Skeletal muscle tissue (tissue), 4 donors: ENCODE results near the gene GET4. TPM values are rescaled to one million over a fixed set of nuclear protein-coding genes. Genes with fewer than 3 reads are reported as not detected.
"Not testable (repeated sequence)": the region's sequence is repeated elsewhere in the genome, so short reads cannot be mapped to it uniquely, and the experiment has no call there.

Experiments used
- H3K27ac ChIP-seq: one replicate; pipeline ENCODE4 v1.7.0; 2013; ENCODE audit warnings: mild to moderate bottlenecking, low read depth, low read length, inconsistent platforms
- H3K27me3 ChIP-seq, 3 donors: one replicate each; pipeline ENCODE4 v1.7.0; 2013; ENCODE audit warnings: low read length in 3 of 3; ENCODE audit not compliant: control insufficient read depth in 3 of 3, insufficient read depth in 3 of 3
- H3K36me3 ChIP-seq, 3 donors: one replicate each; pipeline ENCODE4 v1.7.0; 2013; ENCODE audit warnings: low read length in 3 of 3; ENCODE audit not compliant: control insufficient read depth in 3 of 3, insufficient read depth in 3 of 3
- H3K4me1 ChIP-seq, 3 donors: one replicate each; pipeline ENCODE4 v1.7.0; 2013; ENCODE audit warnings: low read length in 3 of 3, mild to moderate bottlenecking in 3 of 3; ENCODE audit not compliant: control insufficient read depth in 3 of 3, insufficient read depth in 3 of 3
- H3K4me3 ChIP-seq, 3 donors: one replicate each; pipeline ENCODE4 v1.7.0; 2013; ENCODE audit warnings: low read length in 3 of 3
- H3K9ac ChIP-seq, 3 donors: one replicate each; pipeline ENCODE4 v1.7.0; 2013; ENCODE audit warnings: low read length in 3 of 3, mild to moderate bottlenecking in 3 of 3, moderate library complexity in 2 of 3, low read depth in 1 of 3
- H3K9me3 ChIP-seq, 3 donors: one replicate each; pipeline ENCODE4 v1.7.0; 2013; ENCODE audit warnings: low read length in 3 of 3; ENCODE audit not compliant: control insufficient read depth in 3 of 3
- total RNA-seq: library from RNA; depleted of rRNA; stranded (reverse); fragments of >200 nt; gene quantifications from one replicate; pipeline ENCODE4 v1.2.3, GENCODE V29; 2014
- donor health status: Osteomylitis.

The GET4 gene
- total RNA-seq, 1 donor from 2014 or later: 25.1 TPM

DNA sequence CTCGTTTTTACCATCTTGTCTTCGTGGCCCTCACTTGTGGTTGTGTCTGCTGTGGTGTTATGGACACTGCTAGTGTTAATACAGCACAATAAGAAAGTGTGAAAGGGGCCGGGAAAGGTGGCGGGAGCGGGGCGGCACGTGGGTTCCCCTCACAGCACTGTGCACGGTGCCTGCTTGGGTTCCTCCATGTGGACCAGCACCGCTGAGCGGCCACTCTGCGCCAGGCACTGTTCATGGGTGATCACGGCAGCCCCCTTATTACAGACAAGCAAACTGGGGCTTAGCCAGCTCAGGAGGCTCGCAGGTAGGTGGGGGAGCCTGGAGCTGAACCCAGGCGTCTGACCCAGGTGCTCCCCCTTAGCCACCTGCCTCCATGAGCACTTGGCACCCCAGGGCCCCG lies 31.8 kb upstream of the GET4 start:
- H3K36me3 ChIP-seq: peaks cover 47 to 52% (median 47%) of the 10 kb centered on the region in 3 donors
- H3K4me3 ChIP-seq: no peak overlapping the region
- no peak overlapping the region for H3K27ac ChIP-seq
- no peak overlapping the region for H3K9ac ChIP-seq
- no peaks in the 10 kb centered on the region for H3K27me3 ChIP-seq
- peaks cover 0 to 7% (median 6%) of the 10 kb centered on the region in 3 donors for H3K4me1 ChIP-seq
- H3K9me3 ChIP-seq: no peaks in the 10 kb centered on the region

DNA sequence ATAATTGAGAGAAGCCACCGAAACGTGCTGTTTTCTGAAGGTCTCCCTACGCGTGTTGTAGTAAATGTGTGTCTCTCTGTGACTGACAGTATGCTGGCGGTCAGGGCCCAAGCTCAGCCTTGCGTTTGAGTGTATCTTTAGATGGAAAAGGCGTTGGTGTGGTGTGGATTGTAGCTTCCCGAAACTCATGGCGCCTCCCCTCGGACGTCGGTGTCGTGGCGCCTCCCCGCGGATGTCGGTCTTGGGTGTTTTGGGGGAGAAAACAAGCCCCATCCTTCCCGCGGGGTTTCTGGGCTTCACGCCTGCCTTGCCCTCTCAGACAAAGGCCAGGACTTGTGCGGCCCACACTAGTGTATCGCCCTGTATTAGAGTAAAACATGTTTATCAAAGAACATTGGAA lies 31.3 kb upstream of the GET4 start:
- Histone ChIP-seq H3K4me1 (peaks cover 0 to 7% (median 6%) of the 10 kb centered on the region in 3 donors), H3K4me3 (no peak overlapping the region), H3K27ac (no peak overlapping the region), H3K27me3 (no peaks in the 10 kb centered on the region), H3K36me3 (peaks cover 47 to 54% (median 50%) of the 10 kb centered on the region in 3 donors), H3K9ac (no peak overlapping the region), H3K9me3 (no peaks in the 10 kb centered on the region)

DNA sequence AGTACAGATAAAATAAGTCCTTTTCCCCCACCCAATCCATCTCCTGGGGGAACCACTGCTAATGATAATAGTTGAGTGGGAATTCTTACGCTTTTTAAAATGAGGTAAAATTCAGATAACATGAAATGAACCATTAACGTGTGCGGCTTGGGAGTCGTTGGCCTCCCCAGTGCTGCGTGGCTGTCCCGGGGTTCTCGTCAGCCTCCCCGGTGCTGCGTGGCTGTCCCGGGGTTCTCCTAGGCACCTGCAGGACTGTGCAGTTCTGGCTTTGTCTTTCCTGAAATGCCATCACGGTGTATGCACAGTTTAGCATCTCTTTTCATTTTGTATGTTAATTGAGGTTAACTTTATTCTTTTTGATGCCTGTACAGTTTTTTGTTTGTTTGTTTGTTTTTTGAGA lies 30.6 kb upstream of the GET4 start:
- Histone ChIP-seq H3K4me1 (peaks cover under 1 to 7% (median 6%) of the 10 kb centered on the region in 3 donors), H3K27me3 (no peaks in the 10 kb centered on the region), H3K4me3 (no peak overlapping the region), H3K36me3 (peaks cover 44 to 51% (median 47%) of the 10 kb centered on the region in 3 donors), H3K9ac (no peak overlapping the region), H3K27ac (no peak overlapping the region), H3K9me3 (no peaks in the 10 kb centered on the region)

DNA sequence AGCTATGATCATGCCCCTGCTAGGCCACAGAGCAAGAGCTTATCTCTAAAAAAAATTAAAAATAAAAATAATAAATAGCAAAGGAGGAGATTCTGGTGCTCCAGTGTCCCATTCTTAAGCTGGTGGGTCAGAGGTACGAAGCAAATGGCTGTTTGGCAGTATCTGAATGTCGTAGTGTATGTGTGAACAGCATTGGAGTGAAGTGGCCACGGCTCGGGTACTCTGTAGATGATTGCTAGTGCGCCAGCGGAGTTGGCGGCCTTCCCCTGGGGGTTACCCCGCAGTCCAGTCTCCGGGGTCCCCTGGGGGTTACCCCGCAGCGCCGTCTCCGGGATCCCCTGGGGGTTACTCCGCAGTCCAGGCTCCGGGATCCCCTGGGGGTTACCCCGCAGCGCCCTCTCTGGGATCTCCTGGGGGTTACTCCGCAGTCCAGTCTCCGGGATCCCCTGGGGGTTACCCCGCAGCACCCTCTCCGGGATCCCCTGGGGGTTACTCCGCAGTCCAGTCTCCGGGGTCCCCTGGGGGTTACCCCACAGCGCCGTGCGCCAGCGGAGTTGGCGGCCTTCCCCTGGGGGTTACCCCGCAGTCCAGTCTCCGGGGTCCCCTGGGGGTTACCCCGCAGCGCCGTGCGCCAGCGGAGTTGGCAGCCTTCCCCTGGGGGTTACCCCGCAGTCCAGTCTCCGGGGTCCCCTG lies 29.2 kb upstream of the GET4 start:
- Histone ChIP-seq H3K36me3 (peaks cover 47 to 52% (median 51%) of the 10 kb centered on the region in 3 donors), H3K4me1 (peaks cover 7 to 16% (median 13%) of the 10 kb centered on the region in 3 donors)
- not testable (repeated sequence) for H3K9me3 ChIP-seq, H3K9ac ChIP-seq, H3K4me3 ChIP-seq, H3K27me3 ChIP-seq, H3K27ac ChIP-seq

DNA sequence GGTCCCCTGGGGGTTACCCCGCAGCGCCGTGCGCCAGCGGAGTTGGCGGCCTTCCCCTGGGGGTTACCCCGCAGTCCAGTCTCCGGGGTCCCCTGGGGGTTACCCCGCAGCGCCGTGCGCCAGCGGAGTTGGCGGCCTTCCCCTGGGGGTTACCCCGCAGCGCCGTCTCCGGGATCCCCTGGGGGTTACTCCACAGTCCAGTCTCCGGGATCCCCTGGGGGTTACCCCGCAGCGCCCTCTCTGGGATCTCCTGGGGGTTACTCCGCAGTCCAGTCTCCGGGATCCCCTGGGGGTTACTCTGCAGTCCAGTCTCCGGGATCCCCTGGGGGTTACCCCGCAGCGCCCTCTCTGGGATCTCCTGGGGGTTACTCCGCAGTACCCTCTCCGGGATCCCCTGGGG lies 28.6 kb upstream of the GET4 start:
- not testable (repeated sequence) for H3K27ac ChIP-seq, H3K9me3 ChIP-seq, H3K27me3 ChIP-seq, H3K9ac ChIP-seq, H3K4me3 ChIP-seq
- Histone ChIP-seq H3K4me1 (peaks cover 7 to 11% (median 9%) of the 10 kb centered on the region in 3 donors), H3K36me3 (peaks cover 46 to 52% (median 50%) of the 10 kb centered on the region in 3 donors)

DNA sequence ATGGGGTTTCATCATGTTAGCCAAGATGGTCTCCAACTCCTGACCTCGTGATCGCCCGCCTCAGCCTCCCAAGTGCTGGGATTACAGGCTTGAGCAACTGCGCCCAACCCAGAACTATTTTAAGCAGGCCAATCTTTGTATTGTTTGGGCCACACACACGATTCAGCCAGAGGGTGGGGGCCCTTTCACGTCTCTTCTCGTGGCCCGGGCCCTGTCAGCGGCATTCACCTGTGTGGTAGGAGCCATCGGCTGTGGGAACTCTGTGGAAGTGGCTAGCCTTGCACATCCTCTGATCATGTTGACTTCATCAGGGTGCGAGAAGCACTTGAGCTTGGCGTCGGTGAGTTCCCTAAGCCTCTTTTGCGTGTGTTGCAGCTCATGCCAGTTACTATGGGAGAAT lies 27.2 kb upstream of the GET4 start:
- Histone ChIP-seq H3K9ac (no peak overlapping the region), H3K4me3 (no peak overlapping the region), H3K4me1 (peaks cover 7 to 10% (median 9%) of the 10 kb centered on the region in 3 donors), H3K27ac (no peak overlapping the region), H3K9me3 (no peaks in the 10 kb centered on the region), H3K27me3 (no peaks in the 10 kb centered on the region), H3K36me3 (peaks cover 47 to 53% (median 51%) of the 10 kb centered on the region in 3 donors)

DNA sequence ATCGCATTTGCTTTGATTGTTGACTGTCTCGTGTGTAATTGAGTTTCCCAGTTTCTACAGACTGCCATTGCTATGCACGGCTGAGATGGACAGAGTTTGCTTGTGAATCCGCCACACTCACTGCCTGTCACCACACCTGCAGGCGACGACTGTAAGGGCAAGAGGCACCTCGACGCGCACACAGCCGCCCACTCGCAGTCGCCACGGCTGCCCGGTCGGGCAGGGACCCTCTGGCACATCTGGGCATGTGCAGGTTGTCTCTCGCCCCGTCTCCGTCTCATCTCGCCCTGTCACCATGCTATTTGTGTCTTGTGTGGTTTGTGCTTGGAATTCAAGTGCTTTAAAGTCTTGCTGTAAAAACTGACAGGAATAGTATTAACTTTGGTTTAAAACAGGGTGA lies 26.6 kb upstream of the GET4 start:
- Histone ChIP-seq H3K4me1 (peaks cover 7 to 10% (median 9%) of the 10 kb centered on the region in 3 donors), H3K9me3 (no peaks in the 10 kb centered on the region), H3K36me3 (peaks cover 47 to 52% (median 50%) of the 10 kb centered on the region in 3 donors), H3K4me3 (no peak overlapping the region), H3K27ac (no peak overlapping the region), H3K9ac (no peak overlapping the region), H3K27me3 (no peaks in the 10 kb centered on the region)

DNA sequence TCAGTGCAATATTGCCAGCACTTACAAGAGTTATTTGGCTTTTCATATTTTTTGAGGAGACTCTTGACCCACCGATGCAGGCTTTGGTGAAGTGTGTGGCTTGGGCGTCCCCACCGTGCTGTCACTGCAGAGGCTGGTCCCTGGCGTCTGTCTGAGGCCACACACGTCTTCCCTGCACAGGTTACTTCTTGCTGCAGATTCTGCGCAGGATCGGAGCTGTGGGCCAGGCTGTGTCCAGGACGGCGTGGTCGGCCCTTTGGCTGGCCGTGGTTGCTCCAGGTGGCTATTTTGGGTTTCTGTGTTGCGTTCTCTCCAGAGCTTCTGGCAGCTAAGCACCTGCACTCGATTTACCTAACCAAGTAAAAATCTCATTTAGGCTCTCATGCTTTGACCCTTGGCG lies 25.1 kb upstream of the GET4 start:
- peaks cover 51 to 58% (median 55%) of the 10 kb centered on the region in 3 donors for H3K36me3 ChIP-seq
- no peaks in the 10 kb centered on the region for H3K27me3 ChIP-seq
- H3K9ac ChIP-seq: peak overlapping the region in 1 of 3 donors; percentile 54
- peak overlapping the region; percentile 11 for H3K27ac ChIP-seq
- H3K9me3 ChIP-seq: no peaks in the 10 kb centered on the region
- peaks cover 7 to 10% (median 9%) of the 10 kb centered on the region in 3 donors for H3K4me1 ChIP-seq
- H3K4me3 ChIP-seq: no peak overlapping the region

DNA sequence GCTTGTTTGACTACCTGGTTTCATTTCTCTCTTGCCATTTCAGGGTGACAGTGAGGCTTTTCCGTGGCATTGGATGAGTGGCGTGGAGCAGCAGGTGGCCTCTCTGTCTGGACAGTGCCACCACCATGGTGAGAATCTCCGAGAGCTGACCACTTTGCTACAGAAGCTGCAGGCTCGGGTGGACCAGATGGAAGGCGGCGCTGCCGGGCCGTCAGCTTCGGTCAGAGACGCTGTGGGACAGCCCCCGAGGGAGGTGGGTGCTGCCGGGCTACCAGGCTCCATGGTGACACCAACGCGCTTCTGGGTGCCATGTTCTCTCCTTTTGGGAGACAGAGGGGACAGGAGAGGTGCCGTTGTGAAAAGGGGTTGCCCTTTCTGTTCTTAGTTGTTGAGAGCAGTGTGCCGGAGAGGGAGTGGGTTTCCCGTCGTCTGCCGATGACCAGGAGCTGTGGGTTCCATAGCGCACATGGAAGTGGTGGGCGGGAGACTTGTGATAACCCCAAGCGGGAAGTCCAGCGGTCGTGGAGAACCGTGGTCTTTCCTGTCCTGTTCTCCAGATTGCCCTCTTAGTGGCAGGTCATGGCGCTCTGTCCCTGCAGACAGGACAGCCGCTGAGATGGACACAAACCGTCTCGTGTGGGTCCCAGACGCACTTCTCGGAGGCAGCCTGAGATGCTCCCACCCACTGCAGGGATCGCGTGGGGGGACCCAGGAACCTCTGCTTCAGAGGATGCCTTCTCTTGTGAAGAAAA lies 22.8 kb upstream of the GET4 start:
- peaks cover 66 to 76% (median 70%) of the 10 kb centered on the region in 3 donors for H3K36me3 ChIP-seq
- H3K4me1 ChIP-seq: peaks cover 11 to 20% (median 13%) of the 10 kb centered on the region in 3 donors
- H3K4me3 ChIP-seq: no peak overlapping the region
- no peak overlapping the region for H3K9ac ChIP-seq
- no peaks in the 10 kb centered on the region for H3K9me3 ChIP-seq
- no peak overlapping the region for H3K27ac ChIP-seq
- H3K27me3 ChIP-seq: no peaks in the 10 kb centered on the region
